HS-5 (cell line): ENCODE data around the gene MGAT5B.
"Not testable (repeated sequence)": the region's sequence is repeated elsewhere in the genome, so short reads cannot be mapped to it uniquely, and the experiment has no call there.

ENCODE experiments used
- DNase-seq: peaks from one replicate; pipeline ENCODE4 v3.0.0-alpha.2; 2012; ENCODE audit warnings: low read depth

MGAT5B gene

DNA sequence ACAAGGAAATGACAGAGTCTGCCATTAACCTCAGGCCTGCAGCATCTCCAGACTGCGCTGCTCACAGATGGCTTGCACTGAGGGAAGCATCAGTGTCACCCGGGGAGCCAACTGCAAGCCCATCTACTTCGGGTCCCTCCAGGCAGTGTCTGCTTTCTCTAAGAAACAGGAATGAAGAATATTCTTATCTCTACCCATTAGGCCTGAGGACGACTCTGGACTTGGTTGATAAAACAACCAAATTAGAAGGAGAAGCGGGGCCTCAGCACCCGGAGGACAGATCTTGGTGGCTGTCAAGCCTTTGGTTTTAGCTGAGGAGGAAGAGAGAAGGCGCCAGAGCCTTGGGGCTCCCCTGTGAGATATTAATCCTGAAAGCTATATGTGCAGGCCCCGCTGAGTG is 19.5 kb upstream of the MGAT5B start:
- no peak for DNase-seq

DNA sequence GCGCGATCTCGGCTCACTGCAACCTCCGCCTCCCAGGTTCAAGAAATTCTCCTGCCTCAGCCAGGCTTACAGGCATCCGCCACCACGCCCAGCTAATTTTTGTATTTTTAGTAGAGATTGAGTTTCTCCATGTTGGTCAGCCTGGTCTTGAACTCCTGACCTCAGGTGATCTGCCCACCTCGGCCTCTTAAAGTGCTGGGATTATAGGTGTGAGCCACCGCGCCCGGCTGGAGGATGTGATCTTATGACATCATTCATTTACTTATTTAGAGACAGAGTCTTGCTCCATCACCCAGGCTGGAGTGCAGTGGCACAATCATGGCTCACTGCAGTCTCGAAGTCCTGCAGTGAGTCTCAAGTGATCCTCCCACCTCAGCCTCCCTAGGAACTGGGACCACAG is 19.0 kb upstream of the MGAT5B start:
- not testable (repeated sequence) for DNase-seq

DNA sequence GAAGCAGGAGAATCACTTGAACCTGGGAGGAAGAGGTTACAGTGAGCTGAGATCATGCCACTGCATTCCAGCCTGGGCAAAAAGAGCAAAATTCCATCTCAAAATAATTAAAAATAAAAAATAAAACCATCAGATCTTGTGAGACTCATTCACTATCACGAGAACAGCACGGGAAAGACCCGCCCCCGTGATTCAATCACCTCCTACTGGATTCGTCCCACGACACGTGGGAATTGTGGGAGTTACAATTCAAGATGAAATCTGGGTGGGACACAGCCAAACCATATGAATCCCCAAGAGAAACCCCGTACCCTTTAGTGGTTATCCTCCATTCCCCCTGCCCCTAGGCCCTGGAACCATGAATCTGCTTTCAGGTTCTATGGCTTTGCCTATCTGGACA is 15.4 kb upstream of the MGAT5B start:
- no peak for DNase-seq

DNA sequence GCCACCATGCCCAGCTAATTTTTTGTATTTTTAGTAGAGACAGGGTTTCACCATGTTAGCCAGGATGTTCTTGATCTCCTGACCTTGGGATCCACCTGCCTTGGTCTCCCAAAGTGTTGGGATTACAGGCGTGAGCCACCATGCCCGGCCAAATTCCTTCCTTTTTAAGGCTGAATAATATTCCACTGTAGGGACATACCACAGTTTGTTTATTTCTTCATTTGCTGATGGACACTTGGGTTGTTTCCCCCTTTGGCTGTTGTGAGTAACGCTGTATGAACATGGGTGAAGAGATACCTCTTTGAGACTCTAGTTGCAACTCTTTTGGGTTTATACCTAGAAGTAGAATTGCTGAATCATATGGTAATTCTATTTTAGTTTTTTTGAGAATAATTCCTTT is 13.1 kb upstream of the MGAT5B start:
- no peak for DNase-seq

DNA sequence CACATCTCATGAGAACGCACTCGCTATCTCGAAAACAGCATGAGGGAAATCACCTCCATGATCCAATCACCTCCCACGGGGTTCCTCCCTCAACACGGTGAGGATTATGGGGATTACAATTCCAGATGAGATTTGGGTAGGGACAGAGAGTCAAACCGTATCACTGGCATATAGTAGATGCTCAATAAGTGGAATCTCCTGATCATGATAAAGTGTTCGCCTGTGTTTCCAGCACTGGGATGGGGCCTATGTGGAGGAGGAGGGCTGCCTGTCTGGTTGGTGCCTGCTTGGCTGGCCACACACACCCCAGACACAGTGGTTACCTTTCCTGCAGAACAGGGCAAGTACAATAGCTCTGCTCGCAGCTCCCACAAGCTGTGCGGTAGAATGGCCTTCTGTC is 6.1 kb upstream of the MGAT5B start:
- no peak for DNase-seq

DNA sequence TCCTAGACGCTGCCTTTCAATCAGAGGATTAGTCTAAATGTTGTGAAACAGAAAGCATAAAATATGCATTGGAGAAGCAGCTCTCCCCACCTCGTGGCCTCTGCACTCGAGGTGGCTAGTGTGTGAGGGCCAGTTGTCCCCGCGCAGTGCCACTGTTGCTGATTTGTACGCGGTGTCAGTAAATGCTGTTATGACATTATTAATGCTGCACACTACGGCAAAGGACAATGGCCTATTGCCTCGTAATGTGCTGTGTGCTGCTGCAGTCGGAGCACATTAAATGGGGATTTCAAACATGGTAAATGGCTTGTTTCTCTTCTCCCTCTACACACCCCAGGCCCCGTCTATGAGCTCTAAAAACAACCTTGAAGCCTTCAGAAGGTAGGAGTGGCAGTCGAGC is 5.7 kb upstream of the MGAT5B start:
- no peak for DNase-seq

DNA sequence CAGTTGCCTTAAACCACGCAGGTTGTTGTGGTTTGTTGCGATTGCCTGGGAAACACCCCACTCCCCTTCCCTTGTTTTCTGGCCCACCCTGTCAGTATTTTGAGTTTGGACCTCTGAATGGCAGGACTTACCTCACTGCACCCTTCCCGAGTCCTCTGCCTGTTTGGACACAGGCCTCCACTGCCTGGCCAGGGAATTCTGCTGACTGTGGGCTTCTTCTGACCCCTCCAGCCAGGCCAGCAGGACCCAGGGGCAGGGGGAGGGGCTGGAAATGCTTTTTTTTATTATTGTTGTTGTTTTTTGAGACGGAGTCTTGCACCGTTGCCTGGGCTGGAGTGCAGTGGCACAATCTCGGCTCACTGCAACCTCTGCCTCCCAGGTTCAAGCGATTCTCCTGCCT is 4.2 kb upstream of the MGAT5B start:
- no peak for DNase-seq

DNA sequence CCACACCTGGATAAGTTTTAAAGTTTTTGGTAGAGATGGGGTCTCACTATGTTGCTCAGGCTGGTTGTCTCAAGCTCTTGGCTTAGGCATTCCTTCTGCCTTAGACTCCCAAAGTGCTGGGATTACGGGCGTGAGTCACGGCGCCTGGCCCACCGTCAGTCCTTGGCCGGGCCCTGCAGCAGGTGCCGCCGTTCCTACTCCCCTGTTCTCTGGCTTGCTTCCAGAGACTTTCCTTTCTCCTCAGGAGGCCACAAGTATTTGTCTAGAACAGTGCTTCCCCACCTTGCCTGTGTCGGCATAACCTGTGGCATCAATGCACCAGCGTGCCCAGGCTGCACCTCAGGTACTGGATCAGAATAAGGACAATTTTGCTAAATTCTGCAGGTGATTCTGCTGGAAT is 3.0 kb upstream of the MGAT5B start:
- DNase-seq = no peak

DNA sequence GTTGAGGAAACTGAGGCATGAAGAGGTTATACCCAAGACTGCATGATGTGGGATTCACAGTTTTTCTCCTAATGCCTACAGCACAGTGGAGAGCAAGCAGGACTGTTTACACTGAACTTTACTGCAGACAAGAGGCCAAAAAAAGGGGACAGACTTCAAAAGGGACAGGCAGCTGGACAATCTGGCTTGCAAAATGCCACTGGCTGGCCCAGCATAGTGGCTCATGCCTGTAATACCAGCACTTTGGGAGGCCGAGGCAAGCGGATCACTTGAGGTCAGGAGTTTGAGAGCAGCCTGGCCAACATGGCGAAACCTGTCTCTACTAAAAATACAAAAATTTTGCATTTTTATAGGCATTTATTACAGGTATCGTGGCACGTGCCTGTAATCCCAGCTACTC is 2.0 kb upstream of the MGAT5B start:
- DNase-seq = no peak

DNA sequence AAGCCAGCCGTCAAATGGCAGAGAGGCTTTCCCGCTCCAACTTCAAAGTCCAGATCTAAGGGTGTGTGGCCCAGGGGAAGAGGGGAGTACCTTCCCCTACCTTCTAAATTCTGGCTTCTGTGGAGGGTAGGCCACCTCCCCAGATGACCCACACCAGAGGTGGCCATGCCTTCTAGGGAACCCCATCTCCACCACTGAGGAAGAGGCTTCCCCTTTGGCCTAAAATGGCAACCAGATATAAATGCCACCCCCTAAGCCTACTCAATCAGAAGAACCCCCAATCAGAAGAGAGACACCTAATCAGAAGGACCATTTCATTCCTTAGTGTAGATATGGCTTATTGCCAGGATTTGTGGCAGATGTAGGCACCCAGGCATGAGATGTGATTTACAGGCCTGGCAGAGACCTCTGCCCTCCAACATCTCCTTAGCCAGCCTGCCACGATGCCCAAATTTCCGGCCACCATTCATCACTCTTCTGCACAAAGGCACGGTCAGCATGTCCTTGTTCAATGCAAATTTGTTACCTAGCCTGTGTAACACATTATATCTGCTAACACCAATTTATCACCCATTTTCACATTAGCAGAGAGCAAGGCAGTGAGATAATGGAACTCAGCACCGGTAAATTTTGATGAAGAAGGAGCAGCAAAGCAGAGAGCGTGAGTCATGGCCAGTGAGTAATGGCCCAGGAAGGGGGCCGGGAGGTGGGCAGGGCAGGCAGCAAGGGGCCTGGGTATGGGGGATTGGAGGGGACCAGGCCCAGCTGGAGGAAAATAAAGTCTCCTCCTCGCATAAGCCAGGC is 1.2 kb upstream of the MGAT5B start:
- peak; percentile 64 for DNase-seq

DNA sequence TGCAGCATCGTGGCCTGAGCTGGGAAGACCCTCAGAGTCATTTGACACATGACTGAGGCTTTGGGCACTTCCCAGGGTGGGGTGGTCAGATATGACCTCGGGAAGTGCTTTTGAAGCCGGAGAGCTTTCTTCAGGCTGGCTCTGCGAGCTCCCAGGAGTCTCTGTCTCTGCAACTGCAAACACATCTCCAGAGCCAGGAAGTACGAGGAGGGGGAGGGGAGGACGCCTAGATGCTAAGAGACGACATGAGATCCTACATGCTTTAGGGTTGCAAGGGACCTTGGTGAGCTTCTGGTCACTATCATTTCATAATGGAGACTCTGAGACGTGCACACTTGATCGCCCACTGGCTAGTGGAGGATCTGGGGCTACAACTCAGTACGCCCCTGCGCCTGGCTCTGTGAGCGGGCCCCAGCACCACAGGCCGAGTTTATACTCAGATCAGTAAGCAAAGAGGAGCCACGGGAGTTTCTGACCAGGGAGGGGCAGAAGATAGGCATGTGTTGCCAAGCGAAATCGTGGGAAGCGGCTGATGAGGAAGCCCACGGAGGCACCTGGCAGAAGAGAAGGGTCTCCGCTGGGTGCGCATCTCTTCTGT is 527 bp upstream of the MGAT5B start:
- DNase-seq = peak; percentile 61

DNA sequence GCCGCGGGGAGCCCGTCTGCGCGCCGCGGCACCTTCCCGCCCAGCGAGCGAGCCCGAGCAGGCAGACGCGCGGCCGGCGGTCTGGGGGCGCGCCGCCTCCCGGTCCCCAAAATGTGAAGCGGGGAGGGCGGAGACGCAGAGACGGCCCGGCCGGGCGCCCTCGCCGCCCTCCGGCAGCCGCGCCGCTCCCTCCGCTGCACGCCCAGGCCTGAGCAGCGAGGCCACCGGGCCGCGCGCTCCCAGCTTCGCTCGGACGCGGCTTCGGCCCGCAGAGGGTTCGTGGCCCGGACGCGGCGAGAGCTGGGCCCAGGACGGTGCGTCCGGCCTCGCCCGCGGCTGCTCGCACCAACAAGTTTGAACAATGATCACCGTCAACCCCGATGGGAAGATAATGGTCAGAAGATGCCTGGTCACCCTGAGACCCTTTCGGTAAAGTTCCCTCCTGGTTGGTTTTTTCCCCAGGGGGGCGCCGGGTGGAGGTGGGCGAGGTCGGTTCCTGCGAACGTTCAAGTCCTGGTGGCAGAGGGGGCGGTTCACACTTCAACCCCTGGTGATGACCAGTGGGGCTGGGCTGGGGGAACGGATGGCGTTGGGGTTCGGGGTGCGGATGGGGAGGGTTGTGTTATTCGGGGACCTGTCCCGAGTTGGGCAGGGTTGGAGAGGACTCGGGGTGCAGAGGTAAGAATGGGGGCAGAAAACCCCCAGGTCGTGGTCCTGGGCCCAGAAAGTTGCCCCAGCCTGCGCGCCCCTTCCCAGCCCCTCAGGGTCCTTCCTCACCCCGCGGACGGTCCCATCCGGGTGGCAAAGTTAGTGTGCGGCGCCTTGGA is 678 bp downstream of the MGAT5B start:
- DNase-seq = no peak

DNA sequence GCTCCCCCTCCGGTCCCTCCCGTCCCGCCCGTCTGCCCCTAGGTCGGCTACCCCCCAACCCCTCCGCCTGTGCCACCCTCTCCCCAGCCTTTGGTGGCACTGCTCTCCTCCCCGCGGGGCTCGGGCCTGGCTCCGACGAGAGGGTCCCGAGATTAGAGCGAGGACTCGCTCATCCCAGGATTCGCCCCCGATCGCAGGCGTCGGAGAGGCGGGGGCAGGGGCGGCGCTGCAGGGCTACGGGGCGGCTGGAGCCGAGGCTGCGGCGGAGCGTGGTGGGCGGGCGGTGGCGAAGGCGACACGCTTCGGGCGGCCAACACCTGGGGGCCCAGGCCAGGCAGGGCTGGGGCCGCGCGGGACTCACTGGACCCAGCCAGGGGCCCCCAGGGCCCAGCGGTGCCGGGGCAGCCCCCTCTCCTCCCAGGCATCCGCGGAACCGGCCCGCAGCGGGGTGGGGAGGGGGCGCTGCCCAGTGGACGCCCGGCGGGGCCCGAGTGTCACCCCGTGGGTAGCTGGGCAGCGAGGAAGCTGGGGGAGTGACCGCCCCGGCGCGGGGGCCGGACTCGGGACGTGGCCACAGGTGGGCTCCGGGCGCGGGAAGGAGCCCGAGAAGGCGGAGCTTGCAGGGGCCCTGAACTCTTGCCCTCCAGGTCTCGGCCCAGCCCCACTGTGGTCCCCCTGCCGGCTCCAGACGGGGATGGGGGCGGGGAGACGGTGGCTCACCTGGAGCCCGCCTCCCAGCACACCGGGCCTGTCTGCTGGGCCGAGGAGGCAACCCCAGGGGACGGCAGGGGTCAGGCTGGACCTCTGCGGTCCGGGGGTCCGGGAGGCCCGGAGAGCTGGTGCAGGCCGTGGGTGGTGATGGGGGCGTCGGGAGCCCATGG is 1.5 kb downstream of the MGAT5B start:
- DNase-seq = no peak

DNA sequence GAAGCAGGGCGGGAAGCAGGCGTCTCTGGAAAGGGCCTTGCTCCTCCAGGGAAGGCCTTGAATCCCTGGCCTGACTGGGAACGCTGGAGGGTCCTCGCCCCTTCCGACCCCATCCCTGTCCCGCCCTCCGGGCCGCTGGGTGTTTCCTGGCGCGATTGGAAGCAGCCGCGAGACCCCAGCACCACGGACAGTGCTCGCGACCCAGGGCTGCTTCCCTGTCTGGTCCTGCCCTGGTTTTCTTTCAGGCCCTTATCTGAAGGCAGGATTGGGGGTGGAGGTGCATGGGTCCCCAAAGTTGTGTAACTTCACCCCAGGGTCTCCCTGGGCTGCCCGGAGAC is 2.1 kb downstream of the MGAT5B start:
- DNase-seq = no peak

DNA sequence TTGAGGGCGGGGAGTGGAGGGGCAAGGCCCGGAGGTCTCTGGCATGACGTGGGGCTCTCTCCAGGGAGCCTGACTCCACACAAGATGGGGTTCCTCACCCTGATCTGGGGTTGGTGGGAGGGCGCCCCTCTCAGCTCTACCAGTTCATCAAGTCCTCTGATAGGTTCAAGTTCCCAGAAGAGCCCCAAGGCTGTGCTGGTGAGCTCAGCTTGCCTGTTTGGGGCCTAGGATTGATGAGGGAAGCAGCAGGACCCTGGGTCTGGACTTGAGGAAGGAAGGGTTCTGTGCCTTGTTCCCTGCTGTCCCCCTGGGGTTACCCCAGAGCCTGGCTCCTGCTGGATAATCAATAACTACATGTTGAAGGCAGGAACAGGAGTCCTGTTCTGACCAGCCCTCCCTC is 3.5 kb downstream of the MGAT5B start:
- DNase-seq = no peak

DNA sequence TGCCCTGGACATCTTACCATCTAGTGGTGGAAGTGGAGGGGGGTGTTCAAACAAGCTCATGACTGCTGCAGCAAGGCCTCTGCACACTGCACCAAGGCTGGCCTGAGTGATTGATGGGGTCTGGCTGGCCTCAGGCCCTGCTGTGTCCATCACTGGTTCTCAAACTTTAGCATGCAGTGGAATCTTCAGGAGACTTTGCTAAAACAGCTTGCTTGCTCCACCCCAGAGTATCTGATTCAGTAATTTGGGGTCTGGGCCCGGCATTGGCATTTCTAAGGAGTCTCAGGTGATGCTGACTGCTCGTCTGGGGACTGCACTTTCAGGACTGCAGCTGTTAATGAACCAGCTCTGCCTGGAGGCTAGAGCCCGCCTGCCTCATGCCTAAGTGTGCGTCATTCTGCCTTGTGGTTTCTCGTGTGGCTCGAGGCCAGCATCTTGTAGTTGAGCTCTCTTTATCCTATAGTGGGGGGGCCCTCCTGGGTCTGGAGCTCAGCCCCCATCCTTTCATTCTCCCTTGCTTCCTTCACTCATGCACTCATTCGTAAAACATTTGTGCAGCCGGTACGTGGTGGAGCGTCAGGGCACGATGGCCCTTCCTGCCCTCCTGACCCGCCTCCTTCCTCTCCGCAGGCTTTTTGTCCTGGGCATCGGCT is 4.1 kb downstream of the MGAT5B start:
- peak; percentile 93 for DNase-seq

DNA sequence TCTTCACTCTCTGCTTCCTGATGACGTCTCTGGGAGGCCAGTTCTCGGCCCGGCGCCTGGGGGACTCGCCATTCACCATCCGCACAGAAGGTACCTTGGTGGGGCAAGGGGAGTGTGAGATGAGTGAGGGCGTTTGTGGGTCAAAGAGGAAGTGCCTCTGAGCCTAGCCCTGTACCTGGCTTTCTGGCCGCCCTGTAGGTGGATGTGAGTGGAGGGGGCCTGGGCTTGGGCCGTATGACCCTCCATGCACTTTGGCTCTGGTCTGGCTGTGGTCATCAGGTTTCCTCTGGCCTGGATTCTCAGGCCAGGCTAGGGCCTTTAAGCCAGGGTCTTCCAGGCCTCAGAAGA is 4.6 kb downstream of the MGAT5B start:
- DNase-seq = no peak

DNA sequence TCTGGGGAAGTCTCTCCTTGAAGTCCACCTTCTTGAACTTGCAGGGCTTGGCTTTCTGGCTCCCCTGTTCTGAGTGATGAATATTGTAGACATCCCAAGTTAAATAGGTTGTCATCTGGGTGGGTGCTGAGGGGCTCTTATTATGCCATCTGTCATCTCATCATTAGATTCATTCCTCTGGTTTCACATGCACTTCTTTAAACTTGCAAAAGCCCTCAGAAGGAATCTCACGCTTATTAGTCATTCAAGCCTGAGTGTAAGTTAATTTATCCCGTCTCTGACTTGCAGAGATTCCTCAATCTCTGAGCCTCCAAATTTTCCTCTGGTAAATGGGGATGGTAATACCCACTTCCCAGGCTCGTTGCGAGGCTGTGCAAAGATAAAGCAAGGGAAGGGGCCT is 5.7 kb downstream of the MGAT5B start:
- DNase-seq = no peak

DNA sequence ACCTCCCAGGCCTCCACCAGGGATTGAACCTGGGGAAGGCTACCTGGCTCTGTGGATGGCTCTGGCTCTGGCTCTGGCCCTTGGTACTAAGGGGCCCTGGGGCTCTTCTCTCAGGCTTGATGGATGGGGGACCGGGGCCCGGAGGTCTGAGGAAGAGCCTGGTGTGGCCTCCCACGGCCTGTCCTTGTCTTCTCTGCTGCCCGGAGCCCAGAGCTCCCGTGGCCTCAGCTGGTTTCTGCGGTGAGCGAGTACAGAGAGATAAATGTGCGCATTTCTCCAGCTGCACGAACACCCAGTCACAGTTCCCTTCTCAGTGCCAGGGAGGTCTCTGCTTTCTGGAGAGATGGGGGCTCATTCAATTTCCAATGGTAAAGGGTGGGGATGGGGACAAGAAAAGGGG is 9.2 kb downstream of the MGAT5B start:
- DNase-seq = no peak

DNA sequence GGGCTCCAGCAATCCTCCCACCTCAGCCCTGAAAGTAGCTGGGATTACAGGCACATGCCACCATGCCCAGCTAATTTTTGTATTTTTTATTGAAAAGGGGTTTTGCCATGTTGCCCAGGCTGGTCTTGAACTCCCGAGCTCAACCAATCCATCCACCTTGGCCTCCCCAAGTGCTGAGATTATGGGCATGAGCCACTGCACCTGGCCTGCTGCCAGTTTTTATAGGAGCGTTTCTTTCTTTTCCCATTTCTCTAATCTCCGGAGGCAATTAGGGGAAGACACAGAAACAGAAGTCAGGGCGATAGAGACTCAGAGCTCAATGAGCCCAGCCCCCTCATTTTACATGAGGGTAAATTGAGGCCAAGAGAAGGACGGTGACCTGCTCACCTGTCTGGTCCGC is 10.4 kb downstream of the MGAT5B start:
- no peak for DNase-seq

DNA sequence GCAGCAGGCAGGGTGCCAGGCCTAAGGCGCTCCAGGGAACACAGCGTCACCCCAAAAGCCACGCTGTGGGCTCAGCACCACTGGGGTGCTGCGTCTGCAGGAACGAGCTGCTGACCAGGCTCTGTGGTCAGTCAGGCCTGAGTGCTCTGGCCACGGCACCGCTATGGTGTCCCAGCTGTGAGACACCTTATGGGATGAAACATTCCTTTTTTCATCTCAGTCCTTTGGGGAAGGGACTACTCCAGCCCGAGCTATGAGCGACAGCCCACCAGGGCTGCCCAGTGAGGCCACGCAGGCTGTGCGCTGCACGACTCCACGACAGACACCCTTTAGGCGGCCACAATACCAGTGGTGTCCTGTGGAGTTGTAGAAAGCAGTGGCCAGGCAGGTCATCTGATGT is 11.1 kb downstream of the MGAT5B start:
- no peak for DNase-seq

DNA sequence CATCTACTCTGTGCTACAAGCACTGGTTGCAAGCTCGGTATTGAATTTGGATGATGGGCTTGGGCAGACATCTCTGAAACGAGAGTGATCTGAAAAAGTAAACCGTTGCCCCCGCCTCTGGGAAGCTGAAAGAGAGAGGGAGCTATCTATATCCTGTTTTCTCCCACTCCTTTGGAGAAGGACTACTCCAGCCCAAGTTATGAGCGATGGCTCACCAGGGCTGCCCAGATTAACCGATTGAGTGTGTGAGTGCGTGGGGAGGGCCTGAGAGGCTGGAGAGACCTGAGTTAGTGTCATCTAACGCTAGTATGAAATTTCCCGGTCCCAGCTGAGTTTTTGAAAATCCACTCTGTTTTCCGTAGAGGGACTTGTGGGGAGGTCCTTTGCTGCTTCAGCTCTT is 11.5 kb downstream of the MGAT5B start:
- no peak for DNase-seq
